Testis (tissue), 3 donors: Measurements from ENCODE around the gene HOXA10. TPM values are rescaled to one million over a fixed set of nuclear protein-coding genes. Genes with fewer than 3 reads are reported as not detected.

Experiments used
- DNase-seq: peaks from one replicate; pipeline ENCODE4 v3.0.0-alpha.2; 2019
- H3K27ac ChIP-seq, 2 donors: fragments of 200-600 bp; sonication (generic); one replicate each; pipeline ENCODE4 v1.5.1; 2019
- H3K27me3 ChIP-seq: fragments of 200-600 bp; sonication (generic); one replicate; pipeline ENCODE4 v1.5.1; 2019
- H3K36me3 ChIP-seq: fragments of 200-600 bp; sonication (generic); one replicate; pipeline ENCODE4 v1.5.1; 2017; ENCODE audit warnings: low read depth; ENCODE audit errors: missing control alignments
- H3K4me1 ChIP-seq: fragments of 200-600 bp; sonication (generic); one replicate; pipeline ENCODE4 v1.5.1; 2019
- H3K4me3 ChIP-seq, 2 donors: fragments of 200-600 bp; sonication (generic); one replicate each; pipeline ENCODE4 v1.5.1; 2017 to 2019
- H3K9me3 ChIP-seq: fragments of 200-600 bp; sonication (generic); one replicate; pipeline ENCODE4 v1.5.1; 2017
- POLR2A ChIP-seq: fragments of 450-650 bp; IDR thresholded peaks from one replicate; pipeline ENCODE4 v1.6.1; 2017; ENCODE audit warnings: antibody characterized with exemption, mild to moderate bottlenecking, moderate library complexity
- WGBS, 2 donors: methylation state at CpG; one replicate each; pipeline ENCODE4 v1.1.5; 2018; 5-methylcytosine and 5-hydroxymethylcytosine counted together
- intact Hi-C: fragments of 100-400 bp; cut with DNase I; formaldehyde crosslinking; loops from one replicate; pipeline ENCODE4 v1.15.1; 2023; ENCODE audit warnings: low total_unique reads
- polyA plus RNA-seq: library from polyadenylated mRNA; stranded (reverse); fragments of 350-450 nt; fragmentation: Illumina TruSeq; extraction: RNeasy Lipid Tissue Mini Kit (QIAGEN cat#74804); gene quantifications from one replicate; pipeline ENCODE4 v1.2.3, GENCODE V29; 2014; ENCODE audit warnings: low read depth, low replicate concordance; ENCODE audit not compliant: insufficient read depth
- total RNA-seq, 2 donors: library from RNA; depleted of rRNA; stranded (reverse); fragments of >200 nt; gene quantifications; one replicate each; pipeline ENCODE4 v1.2.3, GENCODE V29; 2016
- TF ChIP-seq, protein P1 (sequence below), 3 experiments: fragments of 450-650 bp in 2 of 3; fragments of 200-600 bp in 1 of 3; sonication (generic) in 1 of 3; IDR thresholded peaks; one replicate each; pipeline ENCODE4 v1.5.1; 2016 to 2019; ENCODE audit warnings: antibody characterized with exemption in 3 of 3, mild to moderate bottlenecking in 2 of 3, moderate library complexity in 1 of 3

Gene HOXA10
- total and polyA plus RNA-seq, 3 donors from 2014 or later: 0.31 to 1.8 (median 1.6) TPM

DNA sequence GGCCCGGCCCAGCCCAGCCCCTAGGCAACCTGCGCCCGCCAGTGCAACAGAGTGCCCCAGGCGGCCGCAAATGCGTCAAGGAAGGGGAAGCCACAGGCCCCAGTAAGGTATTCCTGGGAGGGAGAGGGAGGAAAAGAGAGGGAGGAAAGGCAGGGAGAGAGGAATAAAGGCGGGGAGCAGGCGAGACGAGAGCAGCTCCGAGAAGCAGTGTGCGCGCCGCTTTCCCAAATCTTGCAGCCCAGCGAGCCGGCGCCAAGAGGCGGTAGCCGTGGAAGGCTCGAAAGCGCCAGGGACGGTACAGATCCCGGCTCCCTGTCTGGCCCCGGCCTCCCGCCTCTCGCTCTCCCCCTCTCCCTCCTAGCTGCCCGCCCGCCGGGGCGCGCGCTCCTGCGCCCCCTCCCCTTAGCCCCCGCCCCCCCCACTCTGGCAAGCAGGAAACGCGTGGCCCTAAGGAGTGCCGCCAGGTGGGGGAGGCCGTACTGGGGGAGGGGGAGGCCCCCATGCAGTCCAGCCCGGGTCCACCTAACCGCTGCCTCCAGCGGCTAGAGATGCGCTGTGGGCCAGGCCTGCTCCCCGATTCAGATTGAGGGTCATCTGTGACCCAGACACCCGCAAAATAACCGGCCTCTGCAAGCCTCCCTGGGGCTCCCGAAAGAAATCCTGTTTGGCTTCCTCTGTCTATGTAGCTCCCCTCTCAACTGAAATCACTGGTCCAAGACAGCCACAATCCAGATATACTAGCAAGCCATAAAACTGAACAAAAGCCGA lies 4.3 kb downstream of the HOXA10 start:
- H3K36me3 ChIP-seq: no peaks in the 10 kb centered on the region
- H3K27ac ChIP-seq: no peak overlapping the region
- no peak for DNase-seq
- intact Hi-C loops: loop anchor here (10.0 kb wide), 1 partner anchor 795 kb away; no protein-coding TSS in a partner anchor
- 3 to 8% methylated on average over 28 to 36 of the region's 46 CpGs for WGBS, 2 donors
- TF ChIP-seq, protein P1, sequence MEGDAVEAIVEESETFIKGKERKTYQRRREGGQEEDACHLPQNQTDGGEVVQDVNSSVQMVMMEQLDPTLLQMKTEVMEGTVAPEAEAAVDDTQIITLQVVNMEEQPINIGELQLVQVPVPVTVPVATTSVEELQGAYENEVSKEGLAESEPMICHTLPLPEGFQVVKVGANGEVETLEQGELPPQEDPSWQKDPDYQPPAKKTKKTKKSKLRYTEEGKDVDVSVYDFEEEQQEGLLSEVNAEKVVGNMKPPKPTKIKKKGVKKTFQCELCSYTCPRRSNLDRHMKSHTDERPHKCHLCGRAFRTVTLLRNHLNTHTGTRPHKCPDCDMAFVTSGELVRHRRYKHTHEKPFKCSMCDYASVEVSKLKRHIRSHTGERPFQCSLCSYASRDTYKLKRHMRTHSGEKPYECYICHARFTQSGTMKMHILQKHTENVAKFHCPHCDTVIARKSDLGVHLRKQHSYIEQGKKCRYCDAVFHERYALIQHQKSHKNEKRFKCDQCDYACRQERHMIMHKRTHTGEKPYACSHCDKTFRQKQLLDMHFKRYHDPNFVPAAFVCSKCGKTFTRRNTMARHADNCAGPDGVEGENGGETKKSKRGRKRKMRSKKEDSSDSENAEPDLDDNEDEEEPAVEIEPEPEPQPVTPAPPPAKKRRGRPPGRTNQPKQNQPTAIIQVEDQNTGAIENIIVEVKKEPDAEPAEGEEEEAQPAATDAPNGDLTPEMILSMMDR (IDR thresholded peaks at IDR 0.05): no peak
- TF ChIP-seq POLR2A: no peak
- H3K9me3 ChIP-seq: no peaks in the 10 kb centered on the region
- no peak overlapping the region for H3K4me3 ChIP-seq
- H3K4me1 ChIP-seq: peaks cover 16% of the 10 kb centered on the region
- H3K27me3 ChIP-seq: peaks cover 4% of the 10 kb centered on the region

DNA sequence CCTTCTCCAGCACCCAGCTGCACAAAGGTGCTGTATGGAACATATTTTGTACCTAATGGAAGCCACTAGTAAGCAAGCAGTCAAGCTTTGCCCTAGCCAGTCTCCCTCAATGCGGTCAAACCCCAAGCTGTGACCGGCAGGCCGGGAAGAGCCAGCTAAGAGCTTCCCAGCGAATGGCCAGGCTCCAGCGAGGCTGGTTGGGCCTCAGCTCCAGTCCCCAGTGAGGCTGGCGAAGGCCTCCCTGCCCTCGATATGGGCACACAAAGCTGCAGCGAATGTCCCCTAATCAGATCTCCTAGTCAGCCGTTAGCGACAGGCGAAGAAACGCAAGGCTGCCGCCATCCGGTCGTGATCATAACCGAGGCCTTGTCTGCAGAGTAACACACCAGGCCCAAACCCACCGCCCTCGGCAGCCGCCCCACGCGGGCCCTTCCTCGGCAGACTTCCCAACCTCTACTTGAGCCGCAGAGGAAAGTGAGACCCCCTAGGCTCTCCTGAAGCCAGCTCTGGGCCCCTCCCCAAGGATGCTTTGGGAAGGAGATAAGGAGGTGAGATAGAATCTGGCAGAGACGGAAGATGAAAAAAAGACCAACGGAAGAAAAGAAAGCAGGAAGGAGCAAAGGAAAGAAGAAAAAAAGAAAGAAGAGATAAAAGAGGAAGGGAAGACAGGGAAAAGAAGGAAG lies 5.7 kb downstream of the HOXA10 start:
- no peaks in the 10 kb centered on the region for H3K36me3 ChIP-seq
- no peak for DNase-seq
- H3K27me3 ChIP-seq: peaks cover 4% of the 10 kb centered on the region
- peaks cover 13% of the 10 kb centered on the region for H3K4me1 ChIP-seq
- H3K9me3 ChIP-seq: no peaks in the 10 kb centered on the region
- intact Hi-C loops: loop anchor here (10.0 kb wide), 1 partner anchor 794 kb away; no protein-coding TSS in a partner anchor
- 25 to 30% methylated on average over 12 to 25 of the region's 25 CpGs for WGBS, 2 donors
- no peak overlapping the region for H3K27ac ChIP-seq
- H3K4me3 ChIP-seq: no peak overlapping the region
- no peak for TF ChIP-seq POLR2A
- TF ChIP-seq, protein P1 (IDR thresholded peaks at IDR 0.05): no peak

DNA sequence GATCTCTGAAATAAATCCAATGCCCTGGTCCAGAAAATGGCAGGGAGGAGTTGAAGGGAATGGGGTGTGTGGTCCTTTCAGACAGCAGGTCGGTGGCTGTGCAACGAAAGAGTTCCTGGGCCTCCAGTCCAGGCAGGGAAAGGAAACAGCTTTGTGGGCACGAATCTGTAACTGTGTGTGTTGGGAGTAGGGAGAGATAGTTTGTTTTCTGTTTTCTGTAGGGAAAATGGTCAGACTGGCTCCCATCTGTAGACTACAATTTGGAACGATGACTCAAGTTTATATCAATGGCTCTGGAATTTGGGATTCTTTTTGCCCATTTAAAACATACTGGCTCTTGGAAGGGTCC lies 6.2 kb downstream of the HOXA10 start:
- Histone ChIP-seq H3K9me3 (no peaks in the 10 kb centered on the region), H3K36me3 (no peaks in the 10 kb centered on the region), H3K4me1 (peaks cover 8% of the 10 kb centered on the region), H3K27ac (no peak overlapping the region), H3K27me3 (peaks cover 4% of the 10 kb centered on the region), H3K4me3 (no peak overlapping the region)
- intact Hi-C loops: loop anchor here (10.0 kb wide), 1 partner anchor 793 kb away; no protein-coding TSS in a partner anchor
- TF ChIP-seq, protein P1 (IDR thresholded peaks at IDR 0.05): no peak
- no peak for TF ChIP-seq POLR2A
- DNase-seq: no peak
- WGBS, 2 donors: 35 to 46% methylated on average over 4 of the region's 4 CpGs

DNA sequence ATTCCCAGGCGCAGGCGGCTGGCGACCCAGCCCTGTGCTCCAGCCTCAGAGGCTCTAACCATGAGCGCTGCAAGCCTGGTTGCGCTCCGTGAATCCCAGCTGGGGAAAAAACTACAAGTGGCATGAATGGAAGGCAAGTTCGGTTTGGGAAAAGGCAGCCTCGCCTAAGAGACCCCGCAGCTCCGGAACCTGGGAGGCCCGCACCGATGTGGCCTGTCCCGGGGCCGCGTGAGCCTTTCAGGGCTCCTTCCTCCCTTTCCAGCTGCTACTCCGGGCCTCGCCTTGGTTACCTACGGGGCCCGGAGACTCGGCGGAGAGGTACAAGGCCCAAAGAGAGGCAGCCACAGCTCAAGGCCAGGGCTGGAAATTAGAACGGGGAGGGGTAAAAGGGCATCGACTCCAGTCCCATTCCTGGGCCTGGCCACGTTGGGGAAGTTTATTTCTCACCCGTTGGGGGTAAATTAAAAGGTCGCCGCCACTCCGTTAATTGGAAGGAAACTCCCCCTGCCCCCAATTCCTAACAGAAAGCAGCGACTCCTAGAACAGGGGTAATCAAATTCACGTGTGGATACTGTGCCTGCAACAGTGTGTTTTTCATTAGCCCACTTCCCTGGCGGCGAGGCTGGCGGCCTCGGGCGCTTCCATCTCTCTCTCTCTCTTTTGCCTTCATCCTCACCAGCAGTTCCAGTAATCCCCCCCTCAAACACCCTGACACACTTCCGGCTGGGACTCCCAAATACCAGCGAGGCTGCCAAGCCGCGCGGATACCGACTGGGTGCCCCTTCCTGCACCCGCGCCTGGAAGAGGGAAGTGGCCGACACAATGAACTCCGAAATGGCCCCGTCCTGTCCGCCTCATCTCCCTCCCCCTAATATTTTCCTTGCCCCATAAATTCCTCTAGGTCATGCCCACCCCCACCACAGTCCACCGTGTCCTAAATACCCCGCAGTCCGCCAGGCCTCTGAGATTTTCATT lies 7.3 kb downstream of the HOXA10 start:
- WGBS, 2 donors: 15 to 26% methylated on average over 31 to 50 of the region's 50 CpGs
- no peak for DNase-seq
- H3K36me3 ChIP-seq: no peaks in the 10 kb centered on the region
- H3K27me3 ChIP-seq: peaks cover 4% of the 10 kb centered on the region
- H3K4me1 ChIP-seq: peaks cover 4% of the 10 kb centered on the region
- no peak overlapping the region for H3K27ac ChIP-seq
- no peaks in the 10 kb centered on the region for H3K9me3 ChIP-seq
- peak overlapping the region; percentile 36 to 48 for H3K4me3 ChIP-seq
- TF ChIP-seq, protein P1 (IDR thresholded peaks at IDR 0.05): no peak
- no peak for TF ChIP-seq POLR2A
- intact Hi-C loops: loop anchor here (10.0 kb wide), 1 partner anchor 792 kb away; no protein-coding TSS in a partner anchor
